CD8-positive, alpha-beta memory T cell (primary cell): ENCODE data around the gene MED31. TPM values are rescaled to one million over a fixed set of nuclear protein-coding genes. Genes with fewer than 3 reads are reported as not detected.
A peak's percentile ranks its signal among the peaks of the same experiment; 100 is the strongest.
"Not testable (repeated sequence)": the region's sequence is repeated elsewhere in the genome, so short reads cannot be mapped to it uniquely, and the experiment has no call there.

Experiments
- CTCF ChIA-PET: fragments of 350-600 bp; sonication (Branson Sonifier 250); formaldehyde crosslinking; loops from one replicate; lab custom pipeline; 2021; ENCODE audit warnings: antibody characterized with exemption; lab: Charles Lee
- POLR2A ChIA-PET: fragments of 350-600 bp; sonication (Branson Sonifier 250); formaldehyde crosslinking; loops from one replicate; lab custom pipeline; 2021; ENCODE audit warnings: antibody characterized with exemption; lab: Charles Lee
- DNase-seq, 5 donors: peaks; one replicate each; pipeline versions ENCODE4 v3.0.0 to v3.0.0-alpha.2; 2020 to 2022; ENCODE audit warnings: mixed read lengths in 1 of 5
- H3K27ac ChIP-seq: one replicate; pipeline ENCODE4 v1.7.0; 2013; ENCODE audit warnings: low read depth, mild to moderate bottlenecking, low read length, moderate library complexity
- H3K27me3 ChIP-seq: 2 replicates; pipeline ENCODE4 v1.7.0; 2013; ENCODE audit warnings: low read length, mild to moderate bottlenecking; ENCODE audit not compliant: insufficient read depth, poor library complexity, severe bottlenecking
- H3K36me3 ChIP-seq: 2 replicates; pipeline ENCODE4 v1.7.0; 2013; ENCODE audit warnings: mild to moderate bottlenecking, low read length, moderate library complexity; ENCODE audit not compliant: insufficient read depth
- H3K4me1 ChIP-seq: 2 replicates; pipeline ENCODE4 v1.7.0; 2013; ENCODE audit warnings: mild to moderate bottlenecking, low read length, moderate library complexity; ENCODE audit not compliant: insufficient read depth
- H3K4me3 ChIP-seq: 2 replicates; pipeline ENCODE4 v1.7.0; 2013; ENCODE audit warnings: mild to moderate bottlenecking, low read length
- H3K9me3 ChIP-seq: 2 replicates; pipeline ENCODE4 v1.7.0; 2013; ENCODE audit warnings: mild to moderate bottlenecking, low read length
- H3K27ac Mint-ChIP-seq, 8 donors: one replicate each; pipeline ENCODE4 v1.8.0; 2020 to 2021; ENCODE audit warnings: mixed read lengths in 8 of 8, mild to moderate bottlenecking in 6 of 8, inconsistent platforms in 3 of 8, moderate library complexity in 3 of 8
- H3K27me3 Mint-ChIP-seq, 2 donors: one replicate each; pipeline ENCODE4 v1.8.0; 2020 to 2021; ENCODE audit warnings: mixed read lengths in 2 of 2, mild to moderate bottlenecking in 1 of 2, moderate library complexity in 1 of 2
- H3K36me3 Mint-ChIP-seq, 3 donors: one replicate each; pipeline ENCODE4 v1.8.0; 2020 to 2021; ENCODE audit warnings: mixed read lengths in 3 of 3, inconsistent platforms in 1 of 3, mild to moderate bottlenecking in 1 of 3
- H3K4me1 Mint-ChIP-seq, 3 donors: one replicate each; pipeline ENCODE4 v1.8.0; 2020 to 2021; ENCODE audit warnings: mixed read lengths in 3 of 3, inconsistent platforms in 1 of 3, mild to moderate bottlenecking in 1 of 3
- H3K4me3 Mint-ChIP-seq, 7 donors: one replicate each; pipeline ENCODE4 v1.8.0; 2020 to 2021; ENCODE audit warnings: mixed read lengths in 7 of 7, mild to moderate bottlenecking in 6 of 7, moderate library complexity in 4 of 7, inconsistent platforms in 2 of 7
- H3K9me3 Mint-ChIP-seq, 5 donors: one replicate each; pipeline ENCODE4 v1.8.0; 2020 to 2022; ENCODE audit warnings: mixed read lengths in 5 of 5, mild to moderate bottlenecking in 3 of 5, moderate library complexity in 2 of 5, inconsistent platforms in 1 of 5
- polyA plus RNA-seq: library from polyadenylated mRNA; unstranded; fragments of 300-500 nt; fragmentation: Illumina TruSeq; gene quantifications from one replicate; pipeline ENCODE4 v1.2.3, GENCODE V29; 2021
- total RNA-seq, 2 experiments: library from RNA; stranded (reverse); gene quantifications; one replicate each; pipeline ENCODE4 v1.2.3, GENCODE V29; 2021

MED31 gene
- total and polyA plus RNA-seq, 3 experiments from 2014 or later: 24.8 to 36.5 (median 29.5) TPM

GRCh38 chr17:6668219-6668618 is 16.8 kb upstream of the MED31 start:
- H3K4me1 Mint-ChIP-seq: peaks cover 7 to 8% (median 7%) of the 10 kb centered on the region in 3 donors
- CTCF ChIA-PET: interaction anchor here (1.8 kb wide), 1 partner anchor 130 kb away, joined by 5 read pairs; no protein-coding TSS in a partner anchor

GRCh38 chr17:6667516-6667915 is 16.1 kb upstream of the MED31 start:
- Mint-ChIP-seq H3K27ac (no peak overlapping the region), H3K4me3 (no peak overlapping the region), H3K4me1 (peaks cover 7 to 8% (median 7%) of the 10 kb centered on the region in 3 donors), H3K9me3 (no peaks in the 10 kb centered on the region), H3K36me3 (peaks cover 0 to 3% (median 2%) of the 10 kb centered on the region in 3 donors), H3K27me3 (no peaks in the 10 kb centered on the region)
- Histone ChIP-seq H3K4me1 (no peaks in the 10 kb centered on the region), H3K27me3 (no peaks in the 10 kb centered on the region), H3K4me3 (no peak overlapping the region), H3K27ac (no peak overlapping the region), H3K9me3 (no peaks in the 10 kb centered on the region), H3K36me3 (no peaks in the 10 kb centered on the region)
- no peak for DNase-seq
- CTCF ChIA-PET: interaction anchor here (1.2 to 1.8 kb wide), 4 partner anchors 10 to 134 kb away, joined by 3 to 8 read pairs (median 4); no protein-coding TSS in a partner anchor
- POLR2A ChIA-PET: no interaction called here

More at GRCh38 chr17:6668219-6668618, 16.8 kb upstream of the MED31 start:
- no peak overlapping the region for H3K4me3 ChIP-seq
- Mint-ChIP-seq H3K9me3 (no peaks in the 10 kb centered on the region), H3K36me3 (peaks cover 0 to 1% (median 0%) of the 10 kb centered on the region in 3 donors), H3K27me3 (no peaks in the 10 kb centered on the region), H3K27ac (peak overlapping the region in 1 of 8 donors; percentile 60), H3K4me3 (no peak overlapping the region)
- POLR2A ChIA-PET: no interaction called here
- DNase-seq: no peak
- H3K9me3 ChIP-seq: no peaks in the 10 kb centered on the region
- no peaks in the 10 kb centered on the region for H3K36me3 ChIP-seq
- no peaks in the 10 kb centered on the region for H3K27me3 ChIP-seq
- no peak overlapping the region for H3K27ac ChIP-seq
- no peaks in the 10 kb centered on the region for H3K4me1 ChIP-seq

GRCh38 chr17:6666557-6666956 is 15.2 kb upstream of the MED31 start:
- Histone ChIP-seq H3K9me3 (no peaks in the 10 kb centered on the region), H3K27me3 (no peaks in the 10 kb centered on the region), H3K27ac (no peak overlapping the region), H3K36me3 (no peaks in the 10 kb centered on the region), H3K4me3 (no peak overlapping the region), H3K4me1 (no peaks in the 10 kb centered on the region)
- DNase-seq: no peak
- CTCF ChIA-PET: interaction anchor here (0.8 to 1.8 kb wide), 7 partner anchors 11 to 177 kb away, joined by 3 to 8 read pairs (median 4); no protein-coding TSS in a partner anchor
- H3K4me1 Mint-ChIP-seq: peaks cover 7 to 8% (median 7%) of the 10 kb centered on the region in 3 donors
- H3K27ac Mint-ChIP-seq: no peak overlapping the region
- H3K27me3 Mint-ChIP-seq: no peaks in the 10 kb centered on the region
- no peak overlapping the region for H3K4me3 Mint-ChIP-seq
- POLR2A ChIA-PET: no interaction called here
- H3K9me3 Mint-ChIP-seq: no peaks in the 10 kb centered on the region
- H3K36me3 Mint-ChIP-seq: peaks cover 0 to 7% (median 2%) of the 10 kb centered on the region in 3 donors

GRCh38 chr17:6666077-6666521 is 14.7 kb upstream of the MED31 start:
- H3K27ac ChIP-seq: no peak overlapping the region
- no peaks in the 10 kb centered on the region for H3K4me1 ChIP-seq
- H3K36me3 ChIP-seq: no peaks in the 10 kb centered on the region
- no peak overlapping the region for H3K4me3 ChIP-seq
- Mint-ChIP-seq H3K36me3 (peaks cover 0 to 10% (median 2%) of the 10 kb centered on the region in 3 donors), H3K9me3 (no peaks in the 10 kb centered on the region), H3K27me3 (no peaks in the 10 kb centered on the region), H3K4me3 (no peak overlapping the region), H3K27ac (no peak overlapping the region), H3K4me1 (peaks cover 7 to 11% (median 8%) of the 10 kb centered on the region in 3 donors)
- H3K9me3 ChIP-seq: no peaks in the 10 kb centered on the region
- no peaks in the 10 kb centered on the region for H3K27me3 ChIP-seq
- ChIA-PET CTCF (interaction anchor here (0.8 to 1.7 kb wide), 5 partner anchors 11 to 178 kb away, joined by 3 to 4 read pairs (median 3); no protein-coding TSS in a partner anchor), POLR2A (no interaction called here)
- peak in 1 of 5 donors; percentile 31 for DNase-seq

GRCh38 chr17:6663200-6663599 is 11.8 kb upstream of the MED31 start:
- H3K27me3 ChIP-seq, DNase-seq, H3K4me1 ChIP-seq, H3K27me3 Mint-ChIP-seq, POLR2A ChIA-PET, H3K36me3 ChIP-seq, H3K27ac Mint-ChIP-seq, H3K9me3 ChIP-seq, H3K9me3 Mint-ChIP-seq, CTCF ChIA-PET, H3K27ac ChIP-seq, H3K4me3 Mint-ChIP-seq, H3K4me3 ChIP-seq: not testable (repeated sequence)
- H3K4me1 Mint-ChIP-seq: peaks cover 9 to 23% (median 17%) of the 10 kb centered on the region in 3 donors
- peaks cover 0 to 10% (median 3%) of the 10 kb centered on the region in 3 donors for H3K36me3 Mint-ChIP-seq

GRCh38 chr17:6661464-6661848 is 10.1 kb upstream of the MED31 start:
- no peak for DNase-seq
- H3K27me3 Mint-ChIP-seq: no peaks in the 10 kb centered on the region
- H3K9me3 ChIP-seq: no peaks in the 10 kb centered on the region
- peaks cover 16 to 35% (median 19%) of the 10 kb centered on the region in 3 donors for H3K4me1 Mint-ChIP-seq
- peaks cover 6% of the 10 kb centered on the region for H3K4me1 ChIP-seq
- H3K27ac ChIP-seq: no peak overlapping the region
- peaks cover 0 to 17% (median 3%) of the 10 kb centered on the region in 3 donors for H3K36me3 Mint-ChIP-seq
- peak overlapping the region in 1 of 7 donors; percentile 61 for H3K4me3 Mint-ChIP-seq
- ChIA-PET POLR2A (no interaction called here), CTCF (no interaction called here)
- H3K27ac Mint-ChIP-seq: peak overlapping the region in 1 of 8 donors; percentile 48
- H3K4me3 ChIP-seq: no peak overlapping the region
- H3K27me3 ChIP-seq: no peaks in the 10 kb centered on the region
- no peaks in the 10 kb centered on the region for H3K9me3 Mint-ChIP-seq
- no peaks in the 10 kb centered on the region for H3K36me3 ChIP-seq

GRCh38 chr17:6660805-6661463 is 9.5 kb upstream of the MED31 start:
- Mint-ChIP-seq H3K36me3 (peaks cover 0 to 17% (median 3%) of the 10 kb centered on the region in 3 donors), H3K27ac (peak overlapping the region in 5 of 8 donors; percentile 5 to 48 (median 27)), H3K27me3 (no peaks in the 10 kb centered on the region), H3K4me3 (peak overlapping the region in 2 of 7 donors; percentile 1 to 61), H3K9me3 (no peaks in the 10 kb centered on the region), H3K4me1 (peaks cover 15 to 36% (median 19%) of the 10 kb centered on the region in 3 donors)
- H3K9me3 ChIP-seq: no peaks in the 10 kb centered on the region
- no peak overlapping the region for H3K27ac ChIP-seq
- no peak for DNase-seq
- peaks cover 6% of the 10 kb centered on the region for H3K4me1 ChIP-seq
- H3K27me3 ChIP-seq: no peaks in the 10 kb centered on the region
- POLR2A ChIA-PET: no interaction called here
- H3K4me3 ChIP-seq: no peak overlapping the region
- no peaks in the 10 kb centered on the region for H3K36me3 ChIP-seq
- CTCF ChIA-PET: no interaction called here

GRCh38 chr17:6660101-6660500 is 8.7 kb upstream of the MED31 start:
- peaks cover 21 to 42% (median 24%) of the 10 kb centered on the region in 3 donors for H3K4me1 Mint-ChIP-seq
- H3K9me3 Mint-ChIP-seq: no peaks in the 10 kb centered on the region
- Histone ChIP-seq H3K27ac (no peak overlapping the region), H3K4me3 (no peak overlapping the region), H3K4me1 (peaks cover 10% of the 10 kb centered on the region), H3K36me3 (no peaks in the 10 kb centered on the region), H3K9me3 (no peaks in the 10 kb centered on the region), H3K27me3 (no peaks in the 10 kb centered on the region)
- peak overlapping the region in 3 of 7 donors; percentile 41 to 63 (median 46) for H3K4me3 Mint-ChIP-seq
- peak overlapping the region in 1 of 8 donors; percentile 80 for H3K27ac Mint-ChIP-seq
- no peak for DNase-seq
- CTCF ChIA-PET: no interaction called here
- H3K27me3 Mint-ChIP-seq: peaks cover 0 to 5% of the 10 kb centered on the region in 2 donors
- POLR2A ChIA-PET: no interaction called here
- H3K36me3 Mint-ChIP-seq: peaks cover 0 to 17% (median 3%) of the 10 kb centered on the region in 3 donors
